ENCODE measurements around the gene ZYG11B.

- TF ChIP-seq POLR2A (IDR thresholded peaks at IDR 0.05) = no peak
- TF ChIP-seq, protein P1, sequence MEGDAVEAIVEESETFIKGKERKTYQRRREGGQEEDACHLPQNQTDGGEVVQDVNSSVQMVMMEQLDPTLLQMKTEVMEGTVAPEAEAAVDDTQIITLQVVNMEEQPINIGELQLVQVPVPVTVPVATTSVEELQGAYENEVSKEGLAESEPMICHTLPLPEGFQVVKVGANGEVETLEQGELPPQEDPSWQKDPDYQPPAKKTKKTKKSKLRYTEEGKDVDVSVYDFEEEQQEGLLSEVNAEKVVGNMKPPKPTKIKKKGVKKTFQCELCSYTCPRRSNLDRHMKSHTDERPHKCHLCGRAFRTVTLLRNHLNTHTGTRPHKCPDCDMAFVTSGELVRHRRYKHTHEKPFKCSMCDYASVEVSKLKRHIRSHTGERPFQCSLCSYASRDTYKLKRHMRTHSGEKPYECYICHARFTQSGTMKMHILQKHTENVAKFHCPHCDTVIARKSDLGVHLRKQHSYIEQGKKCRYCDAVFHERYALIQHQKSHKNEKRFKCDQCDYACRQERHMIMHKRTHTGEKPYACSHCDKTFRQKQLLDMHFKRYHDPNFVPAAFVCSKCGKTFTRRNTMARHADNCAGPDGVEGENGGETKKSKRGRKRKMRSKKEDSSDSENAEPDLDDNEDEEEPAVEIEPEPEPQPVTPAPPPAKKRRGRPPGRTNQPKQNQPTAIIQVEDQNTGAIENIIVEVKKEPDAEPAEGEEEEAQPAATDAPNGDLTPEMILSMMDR (IDR thresholded peaks at IDR 0.05) = no peak
- TF ChIP-seq POLR2AphosphoS5 (IDR thresholded peaks at IDR 0.05) = no peak
Observed at GRCh38 chr1:52753169-52753568, 26.9 kb downstream of the ZYG11B start.

All from breast epithelium (tissue), 3 donors.